Stromal cell of bone marrow (primary cell): ENCODE measurements around the gene MEGF8.
A peak's percentile ranks its signal among the peaks of the same experiment; 100 is the strongest.

ENCODE experiments used
- DNase-seq: peaks from one replicate; pipeline ENCODE4 v3.0.0-alpha.2; 2012; ENCODE audit warnings: low read depth

Gene MEGF8, protein sequence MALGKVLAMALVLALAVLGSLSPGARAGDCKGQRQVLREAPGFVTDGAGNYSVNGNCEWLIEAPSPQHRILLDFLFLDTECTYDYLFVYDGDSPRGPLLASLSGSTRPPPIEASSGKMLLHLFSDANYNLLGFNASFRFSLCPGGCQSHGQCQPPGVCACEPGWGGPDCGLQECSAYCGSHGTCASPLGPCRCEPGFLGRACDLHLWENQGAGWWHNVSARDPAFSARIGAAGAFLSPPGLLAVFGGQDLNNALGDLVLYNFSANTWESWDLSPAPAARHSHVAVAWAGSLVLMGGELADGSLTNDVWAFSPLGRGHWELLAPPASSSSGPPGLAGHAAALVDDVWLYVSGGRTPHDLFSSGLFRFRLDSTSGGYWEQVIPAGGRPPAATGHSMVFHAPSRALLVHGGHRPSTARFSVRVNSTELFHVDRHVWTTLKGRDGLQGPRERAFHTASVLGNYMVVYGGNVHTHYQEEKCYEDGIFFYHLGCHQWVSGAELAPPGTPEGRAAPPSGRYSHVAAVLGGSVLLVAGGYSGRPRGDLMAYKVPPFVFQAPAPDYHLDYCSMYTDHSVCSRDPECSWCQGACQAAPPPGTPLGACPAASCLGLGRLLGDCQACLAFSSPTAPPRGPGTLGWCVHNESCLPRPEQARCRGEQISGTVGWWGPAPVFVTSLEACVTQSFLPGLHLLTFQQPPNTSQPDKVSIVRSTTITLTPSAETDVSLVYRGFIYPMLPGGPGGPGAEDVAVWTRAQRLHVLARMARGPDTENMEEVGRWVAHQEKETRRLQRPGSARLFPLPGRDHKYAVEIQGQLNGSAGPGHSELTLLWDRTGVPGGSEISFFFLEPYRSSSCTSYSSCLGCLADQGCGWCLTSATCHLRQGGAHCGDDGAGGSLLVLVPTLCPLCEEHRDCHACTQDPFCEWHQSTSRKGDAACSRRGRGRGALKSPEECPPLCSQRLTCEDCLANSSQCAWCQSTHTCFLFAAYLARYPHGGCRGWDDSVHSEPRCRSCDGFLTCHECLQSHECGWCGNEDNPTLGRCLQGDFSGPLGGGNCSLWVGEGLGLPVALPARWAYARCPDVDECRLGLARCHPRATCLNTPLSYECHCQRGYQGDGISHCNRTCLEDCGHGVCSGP (N-terminal part only)

DNA sequence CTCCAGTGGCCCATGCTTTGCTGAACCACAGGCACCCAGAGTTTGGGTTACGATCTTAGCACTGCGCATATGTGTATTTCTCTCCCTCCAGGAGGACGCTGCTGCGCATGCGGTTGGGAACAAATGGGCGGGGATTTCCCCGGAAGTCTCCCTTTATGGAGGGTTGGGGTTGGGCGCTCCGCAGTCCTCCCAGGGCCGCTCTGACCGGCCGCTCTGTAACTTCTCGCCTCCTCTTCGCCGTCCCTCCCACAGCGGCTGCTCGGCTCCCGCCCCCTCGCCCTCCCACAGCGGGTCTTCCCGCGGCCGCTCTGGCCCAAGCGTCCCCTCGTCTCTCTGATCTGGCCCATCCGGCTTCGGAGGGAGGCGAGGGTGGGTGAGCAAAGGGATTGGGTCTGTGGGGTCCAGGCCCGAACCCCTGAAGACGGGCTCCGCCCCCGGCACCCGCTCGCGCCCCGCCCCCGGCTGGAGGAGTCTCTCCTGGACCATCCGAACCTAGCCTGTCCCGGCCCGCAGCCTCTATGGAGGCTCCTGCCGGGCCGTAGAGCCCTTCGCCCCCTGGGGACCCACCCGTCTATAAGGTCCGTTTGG lies at the start of gene MEGF8:
Gene MEGF8, plus strand, starts transcription at position 328 of the 588 bp plus-strand sequence. CDS start 609 bp downstream, outside the sequence.
- DNase-seq, result peak; percentile 98

DNA sequence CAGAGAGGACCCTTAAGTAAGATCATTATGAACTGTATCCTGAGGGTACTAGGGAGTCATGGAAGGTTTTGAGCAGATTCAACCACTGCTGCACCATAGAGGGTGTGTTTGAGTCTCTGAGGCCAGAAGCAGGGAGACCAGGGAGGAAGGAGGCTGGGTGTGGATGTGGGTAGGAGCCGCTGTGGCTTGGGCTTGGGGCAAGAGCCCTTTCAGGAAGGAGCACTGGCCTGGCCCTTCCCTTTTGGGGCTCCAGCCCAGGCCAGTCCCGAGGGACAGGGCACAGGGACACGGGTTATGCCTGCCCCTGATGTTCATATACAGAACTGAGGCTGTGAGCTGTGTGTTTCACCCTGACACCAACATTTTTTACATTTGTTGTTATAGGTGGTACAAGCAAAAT lies 49.2 kb upstream of the MEGF8 start:
- no peak for DNase-seq

DNA sequence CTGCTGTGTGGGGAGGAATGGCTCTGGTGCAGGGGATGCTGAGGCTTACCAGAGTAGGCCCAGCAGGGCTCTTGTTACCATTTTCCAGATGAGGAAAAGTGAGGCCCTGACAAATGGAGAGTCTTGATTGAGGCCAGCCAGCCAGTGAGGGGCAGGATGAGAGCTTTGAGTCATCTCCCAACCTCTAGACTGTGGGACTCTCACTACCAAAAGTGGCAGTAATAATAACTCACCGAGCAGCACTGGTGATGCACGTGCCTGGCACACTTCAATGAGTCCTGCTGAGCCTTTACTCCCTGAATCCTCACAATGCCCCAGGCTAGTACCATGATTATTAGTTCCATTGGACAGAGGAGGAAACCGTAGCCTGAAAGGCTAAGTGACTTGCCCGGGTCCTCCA lies 48.6 kb upstream of the MEGF8 start:
- no peak for DNase-seq

DNA sequence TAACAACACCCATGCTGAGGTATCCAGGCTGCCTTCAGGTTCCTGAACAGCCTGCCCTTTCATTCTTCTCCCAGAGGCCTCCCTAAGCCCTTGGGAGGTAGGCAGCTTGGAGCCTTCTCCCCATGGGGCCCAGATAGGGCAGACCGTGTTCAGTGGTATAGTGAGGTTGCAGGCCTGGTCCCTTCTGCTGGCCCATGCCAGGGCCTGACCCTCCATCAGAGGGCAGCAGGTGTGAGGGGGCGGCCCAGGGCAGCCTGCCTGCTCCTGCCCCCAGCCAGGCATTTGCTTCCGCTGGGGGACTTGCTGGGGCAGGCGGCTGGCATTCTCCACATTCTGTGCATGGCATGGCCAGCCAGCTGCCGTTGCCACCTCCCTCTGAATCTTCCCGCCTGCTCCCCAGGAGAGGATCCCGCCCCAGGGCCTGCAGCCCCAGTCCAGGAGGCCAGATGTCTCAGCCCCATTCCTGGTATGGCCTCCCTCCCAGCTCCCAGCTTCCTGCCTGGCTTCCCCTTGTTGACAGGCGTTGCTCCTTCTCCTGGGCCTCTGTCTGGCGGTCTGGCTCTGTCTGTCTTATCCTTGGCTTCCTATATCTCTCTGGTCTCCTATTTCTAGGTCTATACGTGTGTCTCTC lies 47.5 kb upstream of the MEGF8 start:
- no peak for DNase-seq

DNA sequence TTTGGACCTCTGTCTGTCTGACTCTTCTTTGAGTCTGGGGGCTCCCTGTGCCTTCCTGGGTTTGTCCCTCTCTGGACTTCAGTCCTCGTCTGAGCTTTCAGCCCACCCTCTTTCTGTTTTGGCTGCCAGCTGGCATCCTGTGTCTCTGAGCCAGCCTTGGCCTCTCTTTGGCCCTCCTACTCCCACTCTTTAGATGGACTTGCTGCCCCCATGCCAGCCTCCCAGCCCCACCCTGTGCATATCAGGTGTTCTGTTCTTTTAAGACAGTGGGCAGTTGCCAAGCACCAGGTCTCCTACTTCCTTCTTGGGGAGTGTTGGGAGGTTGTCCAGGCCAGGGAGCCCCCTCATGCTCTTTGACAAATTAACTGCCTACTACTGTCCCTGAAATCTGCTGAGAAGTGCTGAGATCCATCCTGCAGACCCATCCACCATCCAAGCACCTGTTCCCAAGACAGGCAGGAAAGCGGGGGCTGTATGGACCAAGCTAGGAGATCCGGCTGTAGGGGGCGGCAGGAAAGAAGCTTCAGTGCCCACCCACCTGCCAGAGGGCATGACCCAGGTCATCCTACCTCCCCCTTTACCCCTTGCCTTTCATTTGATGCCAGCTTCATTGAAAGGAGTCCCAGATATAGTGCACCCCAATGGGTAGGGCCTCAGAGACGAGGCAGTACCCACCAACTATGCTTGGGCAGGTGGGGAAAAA lies 46.8 kb upstream of the MEGF8 start:
- DNase-seq, result no peak

DNA sequence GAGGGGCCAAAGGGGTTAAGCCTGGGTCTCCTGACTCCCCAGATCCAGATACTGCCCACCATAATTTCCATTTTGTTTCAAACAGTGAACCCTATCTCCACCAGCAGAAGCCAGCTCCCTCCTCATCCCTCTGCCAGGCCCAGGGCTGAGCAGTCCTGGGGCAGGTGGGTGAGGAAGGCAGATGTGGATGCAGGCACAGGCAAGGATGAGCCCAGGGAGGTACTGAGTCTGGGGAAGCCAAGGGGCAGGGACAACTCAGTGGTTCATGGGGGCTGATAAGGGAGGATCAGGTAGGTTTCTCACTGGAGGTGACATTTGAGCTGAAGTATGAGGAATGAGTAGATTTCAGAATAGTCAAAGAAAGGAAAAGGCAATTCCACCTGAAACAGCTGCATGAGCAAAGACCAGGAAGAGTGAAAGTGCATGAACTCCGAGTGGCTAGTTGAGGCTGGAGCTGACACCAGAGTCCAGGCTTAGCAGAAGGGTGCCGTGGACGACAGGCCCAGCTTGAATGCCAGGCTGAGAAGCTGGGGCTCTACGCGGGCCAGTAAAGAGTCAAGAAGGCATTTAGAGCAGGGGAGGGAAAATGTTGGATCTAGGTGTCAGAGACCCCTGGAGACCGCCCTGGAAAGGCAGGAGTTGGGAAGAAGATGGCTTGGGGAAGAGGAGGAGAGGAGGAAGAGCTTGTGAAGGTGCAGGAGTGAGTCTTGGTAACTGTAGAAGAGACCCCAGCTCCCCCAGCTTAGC lies 46.1 kb upstream of the MEGF8 start:
- DNase-seq, result no peak

DNA sequence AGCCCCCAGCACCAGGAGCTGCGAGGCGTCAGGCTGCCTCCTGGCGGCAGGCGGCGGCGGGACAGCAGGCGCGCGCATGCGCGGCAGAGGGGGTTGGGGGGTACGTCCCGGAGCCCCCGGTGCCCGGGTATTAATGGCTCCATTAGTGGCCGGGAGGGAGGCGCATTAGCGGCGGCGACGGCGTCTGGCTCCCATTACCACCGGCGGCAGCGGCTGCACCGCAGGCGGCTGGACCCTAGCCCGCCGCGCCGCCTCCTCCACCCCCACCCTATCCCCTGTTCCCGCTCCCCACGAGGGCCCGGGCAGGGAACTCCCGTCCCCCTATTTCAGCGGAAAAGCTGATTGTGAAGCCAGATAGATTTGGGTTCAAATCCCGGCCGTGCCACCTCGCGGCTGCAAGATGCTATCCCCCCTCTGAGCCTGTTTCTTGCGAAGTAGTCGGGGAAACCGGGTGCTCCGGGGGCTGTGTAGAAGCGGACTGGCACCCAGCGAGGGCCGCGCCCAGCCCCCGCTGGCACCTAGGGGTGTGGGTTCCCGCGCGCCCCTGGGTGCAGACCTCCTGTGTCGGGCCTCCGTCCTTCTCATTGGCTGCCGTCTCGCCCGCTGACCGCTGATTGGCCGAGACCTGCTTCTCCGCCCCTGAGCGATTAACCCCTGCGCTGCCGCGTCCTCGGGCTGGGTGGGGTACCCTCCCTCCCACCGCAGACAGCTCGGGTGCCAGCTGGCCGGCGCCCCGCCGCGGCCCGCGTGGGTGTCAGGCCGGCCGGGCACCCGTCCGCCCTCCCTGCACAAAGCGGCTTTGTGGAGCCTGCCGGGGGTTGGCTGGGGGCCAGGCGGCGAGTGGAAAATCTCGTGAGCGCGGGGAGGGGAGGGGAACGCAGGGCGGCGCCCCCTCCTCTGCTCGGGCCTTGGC lies 45.3 kb upstream of the MEGF8 start:
- peak; percentile 88 for DNase-seq

DNA sequence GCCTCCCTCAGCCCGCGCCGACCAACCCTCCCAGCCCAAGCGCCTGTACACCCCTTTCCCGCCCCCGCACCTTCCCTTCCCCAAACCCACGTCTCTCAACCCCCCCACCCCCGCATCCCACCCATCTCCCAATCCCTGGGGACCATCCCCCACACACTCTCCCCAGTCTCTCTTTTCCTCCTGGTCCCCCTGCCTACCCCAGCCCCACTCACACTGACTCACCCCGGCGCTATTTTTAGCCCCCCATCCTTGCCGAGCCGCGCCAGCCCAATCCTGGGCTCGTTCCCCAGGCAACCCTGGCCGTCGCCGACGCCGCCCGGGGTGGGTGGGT lies 44.7 kb upstream of the MEGF8 start:
- no peak for DNase-seq

DNA sequence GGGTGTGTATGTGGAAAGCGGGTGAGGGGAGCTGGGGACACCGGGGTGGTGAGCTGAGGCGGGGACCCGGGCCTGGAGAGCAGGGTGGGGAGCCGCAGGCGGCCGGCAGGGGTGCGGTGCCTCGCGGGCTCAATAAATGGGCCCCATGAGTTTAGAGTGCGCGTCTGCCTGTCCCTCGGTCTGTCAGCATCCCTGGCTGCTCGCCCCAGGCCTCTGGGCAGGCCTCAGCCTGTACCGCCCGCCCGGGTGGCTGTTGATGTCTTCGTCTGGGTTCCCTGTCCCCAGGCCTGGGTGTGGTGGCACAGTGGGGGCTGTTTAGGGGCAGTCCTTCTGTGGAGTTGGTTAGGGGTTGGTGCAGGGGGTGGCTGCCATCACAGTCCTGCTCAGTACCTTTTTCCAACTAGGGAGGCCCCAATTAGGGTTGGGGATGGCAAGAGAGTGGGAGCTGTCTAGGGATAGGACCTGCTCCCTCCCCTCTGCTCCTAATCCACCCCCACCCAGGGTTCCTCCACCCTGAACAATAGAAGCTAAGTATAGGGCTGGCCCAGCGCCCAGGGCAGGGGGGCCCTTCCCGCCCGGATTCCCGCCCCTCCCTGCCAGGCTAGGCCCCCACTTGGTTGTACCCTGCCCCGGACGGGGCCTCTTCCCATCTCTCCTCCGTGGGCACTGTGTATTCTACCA lies 44.1 kb upstream of the MEGF8 start:
- no peak for DNase-seq

DNA sequence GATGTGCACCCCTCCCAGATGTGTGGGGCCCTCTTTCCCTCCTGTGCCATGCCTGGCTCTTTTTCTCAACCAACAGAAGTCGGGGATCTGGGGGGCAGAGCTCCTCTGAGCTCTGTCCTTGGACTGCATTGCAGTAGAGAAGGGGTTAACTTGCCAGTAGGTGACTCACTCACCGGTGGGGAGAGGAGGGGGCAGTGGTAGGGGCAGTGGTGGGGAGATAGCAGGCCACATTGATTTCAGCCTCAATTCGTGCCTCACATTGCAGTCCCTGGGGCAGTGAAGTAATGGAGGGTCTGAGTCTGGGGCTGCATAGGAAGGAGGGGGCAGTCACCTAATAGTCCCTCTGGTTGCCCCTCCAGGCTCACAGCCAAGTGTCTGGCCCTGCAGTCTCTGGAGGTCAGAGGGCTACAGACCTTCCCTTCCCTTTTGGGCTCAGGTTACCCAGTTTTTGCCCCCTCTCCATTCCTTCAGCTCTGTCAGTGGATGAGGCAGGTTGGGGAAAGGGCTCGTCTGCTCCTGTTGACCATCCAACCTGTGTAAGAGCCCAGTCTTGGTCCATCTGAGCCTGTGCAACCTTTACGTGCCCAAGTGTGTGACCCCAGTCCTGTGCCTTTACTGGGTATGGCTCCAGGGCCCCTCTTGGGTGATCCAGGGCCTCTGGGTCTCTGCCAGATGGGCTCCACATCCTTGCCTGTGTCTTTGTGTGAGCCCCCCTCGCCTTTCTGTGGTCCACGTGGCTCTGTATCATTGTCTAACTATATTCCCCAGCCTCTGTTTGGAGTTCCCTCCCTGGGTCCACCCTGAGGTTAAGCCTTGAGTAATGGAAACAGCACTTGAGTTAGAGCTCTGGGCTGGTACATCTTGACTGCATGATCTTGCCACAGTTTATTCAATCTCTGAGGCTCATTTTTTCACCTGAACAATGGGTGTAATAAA lies 43.3 kb upstream of the MEGF8 start:
- no peak for DNase-seq

DNA sequence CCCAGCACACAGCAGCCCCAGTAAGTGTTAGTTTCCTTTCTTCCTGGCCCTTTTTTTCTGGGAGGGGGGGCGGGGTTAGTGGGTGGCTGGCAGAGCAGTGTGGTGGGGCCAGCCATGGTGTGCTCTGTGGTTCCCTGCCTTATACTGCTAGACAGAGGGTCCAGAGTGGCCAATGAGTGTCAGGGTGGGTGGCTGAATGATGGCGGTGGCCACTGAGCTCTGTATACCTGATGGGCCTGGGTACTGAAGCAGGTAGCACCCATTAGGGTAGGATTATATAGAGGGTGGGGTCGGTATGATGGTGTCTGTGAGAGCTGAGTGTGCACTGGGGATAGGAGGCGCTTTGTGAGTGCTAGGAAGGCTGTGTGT lies 42.6 kb upstream of the MEGF8 start:
- no peak for DNase-seq

DNA sequence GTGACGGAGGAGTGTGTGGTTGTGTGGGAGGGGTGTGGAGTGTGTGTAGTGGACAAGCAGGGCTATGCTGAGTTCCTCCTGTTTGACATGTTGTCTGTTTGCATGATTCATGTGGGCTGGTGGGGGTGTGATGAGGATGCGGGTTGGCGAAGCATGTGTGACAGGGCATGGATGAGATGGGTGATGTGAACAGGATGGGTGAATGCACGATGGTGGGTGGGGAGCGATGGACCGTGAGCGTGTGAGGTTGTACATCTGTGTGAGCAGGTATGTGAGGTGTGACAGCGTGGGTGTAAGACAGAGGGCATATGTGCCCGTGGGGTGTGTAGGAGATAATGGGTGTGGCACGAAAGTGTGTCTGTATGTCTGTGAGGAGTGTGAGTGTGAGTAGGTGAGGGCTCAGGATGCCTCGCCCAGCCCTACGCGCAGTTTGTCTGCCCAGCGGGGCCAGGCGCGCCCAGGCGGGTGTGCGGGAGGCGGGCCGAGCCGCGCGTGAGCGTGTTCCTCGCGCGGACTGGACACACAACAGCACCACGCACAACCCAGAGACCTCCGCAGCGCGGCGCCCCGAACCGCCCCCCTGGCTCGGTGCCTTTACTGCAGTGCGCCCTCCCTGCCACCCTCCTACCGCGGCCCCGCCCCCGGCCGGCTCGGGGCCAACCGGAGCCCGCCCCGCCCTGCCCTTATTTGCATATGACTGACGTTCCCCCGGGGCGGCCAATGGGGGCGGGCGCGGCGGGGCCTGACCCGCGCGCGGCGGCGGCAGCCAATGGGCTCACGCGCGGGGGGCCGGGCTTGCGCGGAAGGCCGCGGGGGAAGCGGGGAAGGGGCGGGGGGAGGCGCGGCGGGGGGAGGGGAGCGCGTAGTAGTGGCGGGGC lies 42.0 kb upstream of the MEGF8 start:
- DNase-seq, result peak; percentile 88

DNA sequence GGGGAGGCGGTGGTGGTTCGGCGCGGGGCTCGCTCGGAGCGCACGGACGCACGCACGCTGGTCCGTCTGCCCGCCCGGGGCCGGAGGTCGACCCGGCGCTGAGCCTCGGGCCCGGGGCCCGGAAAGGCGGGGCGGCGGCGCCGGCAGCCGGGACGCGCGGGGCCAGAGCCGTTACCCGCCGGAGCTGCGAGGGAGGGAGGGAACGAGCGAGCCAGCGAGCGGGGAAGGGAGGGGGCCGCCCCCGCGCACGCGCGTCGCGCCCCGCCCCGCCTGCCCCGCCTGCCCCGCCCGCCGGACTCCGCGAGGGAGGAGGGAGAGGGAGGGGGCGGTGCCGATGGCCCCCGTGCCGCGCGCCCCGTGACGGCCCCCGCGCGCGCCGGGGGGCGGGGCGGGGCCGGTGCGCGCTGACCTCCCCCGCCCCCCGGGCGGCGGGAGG lies 41.4 kb upstream of the MEGF8 start:
- peak; percentile 65 for DNase-seq

DNA sequence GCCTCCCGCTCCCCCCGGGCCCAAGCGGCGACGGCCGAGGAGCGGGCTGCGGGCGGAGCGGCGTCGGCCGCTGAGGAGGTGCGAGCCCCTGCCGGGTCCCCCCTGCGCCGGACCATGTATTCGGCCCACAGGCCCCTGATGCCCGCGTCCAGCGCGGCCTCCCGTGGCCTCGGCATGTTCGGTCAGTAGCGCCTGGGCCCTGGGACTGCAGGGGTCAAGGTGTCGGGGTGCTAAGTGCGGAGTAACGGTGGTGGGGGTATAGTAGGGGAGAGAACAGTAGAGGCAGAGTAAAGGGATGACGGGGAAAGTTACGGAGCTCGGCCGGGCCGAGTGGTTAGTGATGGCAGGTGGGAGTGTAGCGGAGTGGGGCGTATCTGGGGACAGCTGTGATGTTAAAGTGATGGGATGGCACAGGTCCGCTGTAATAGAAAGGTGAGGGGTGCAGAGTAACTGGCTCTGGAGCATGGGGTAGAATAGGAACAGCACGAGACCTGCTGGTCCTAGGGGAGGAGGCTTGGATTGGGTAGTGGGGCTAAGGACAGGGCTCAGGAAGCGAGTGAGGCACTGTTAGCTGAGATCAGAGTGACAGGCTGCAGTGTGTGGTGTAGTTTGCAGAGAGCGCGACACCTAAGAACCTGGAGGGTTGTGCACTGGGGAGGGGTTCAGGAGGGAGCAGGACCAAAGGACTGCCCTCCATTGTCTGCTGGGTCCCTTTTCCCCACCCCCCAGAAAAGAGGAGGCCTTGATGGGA lies 40.7 kb upstream of the MEGF8 start:
- DNase-seq, result no peak

DNA sequence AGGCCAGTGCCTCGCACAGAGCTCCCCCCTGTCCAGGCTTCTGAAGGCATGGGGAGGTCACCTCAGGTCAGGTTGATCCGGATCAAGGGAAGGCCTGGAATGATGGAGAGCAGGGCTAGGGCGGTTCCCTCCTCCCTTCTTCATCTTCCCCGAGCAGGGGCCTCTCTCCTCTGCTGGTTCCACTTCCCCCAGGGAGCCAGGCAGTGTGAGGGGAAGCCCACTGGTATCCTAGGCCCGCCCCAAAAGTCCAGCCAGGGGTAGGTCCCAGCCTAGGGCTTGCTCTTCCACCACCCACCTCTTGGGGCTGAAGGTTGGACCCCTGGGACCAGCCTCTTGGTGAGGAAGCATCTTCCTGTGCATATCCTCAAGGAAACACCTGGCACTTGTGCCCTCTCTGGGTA lies 39.9 kb upstream of the MEGF8 start:
- DNase-seq, result no peak

DNA sequence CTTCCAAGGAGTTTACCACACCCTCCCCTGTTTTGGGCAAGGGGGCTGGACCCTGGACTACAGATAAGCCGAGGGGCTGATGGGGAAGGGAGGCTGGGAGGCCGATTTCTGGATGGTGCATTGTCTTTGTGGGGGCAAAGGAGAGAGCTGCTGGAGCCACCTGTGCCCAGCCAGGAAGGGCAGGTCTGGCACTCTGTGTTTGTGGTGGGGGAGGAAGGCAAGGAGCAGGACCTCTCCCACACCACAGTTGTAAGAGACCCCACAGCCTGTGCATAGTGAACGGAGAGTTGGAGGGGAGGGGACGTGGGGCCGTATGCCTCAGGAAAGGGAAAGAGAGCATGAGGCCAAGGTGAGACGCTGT lies 39.5 kb upstream of the MEGF8 start:
- DNase-seq, result no peak
